Stomach (tissue), 9 donors: ENCODE results near the gene GPR37L1. TPM values are rescaled to one million over a fixed set of nuclear protein-coding genes. Genes with fewer than 3 reads are reported as not detected.
"Not testable (repeated sequence)": the region's sequence is repeated elsewhere in the genome, so short reads cannot be mapped to it uniquely, and the experiment has no call there.

Source experiments
- DNase-seq, 2 donors: peaks; one replicate each; pipeline versions ENCODE4 v3.0.0 to v3.0.0-alpha.2; 2013 to 2019
- H3K27ac ChIP-seq, 5 donors: fragments of 200-600 bp in 4 of 5; sonication (generic) in 4 of 5; one replicate each; pipeline ENCODE4 v1.5.1; 2013 to 2019; ENCODE audit warnings: mild to moderate bottlenecking in 1 of 5, moderate library complexity in 1 of 5
- H3K27me3 ChIP-seq, 3 donors: fragments of 200-600 bp; sonication (generic); one replicate each; pipeline ENCODE4 v1.5.1; 2017 to 2019; ENCODE audit warnings: mixed run types in 1 of 3
- H3K36me3 ChIP-seq, 4 donors: fragments of 200-600 bp; sonication (generic); 1 replicate in 3 of 4; 2 replicates in 1 of 4; pipeline ENCODE4 v1.5.1; 2016 to 2019
- H3K4me1 ChIP-seq, 4 donors: fragments of 200-600 bp; sonication (generic); one replicate each; pipeline ENCODE4 v1.5.1; 2016 to 2019
- H3K4me3 ChIP-seq, 4 donors: fragments of 200-600 bp; sonication (generic) in 3 of 4; one replicate each; pipeline ENCODE4 v1.5.1; 2016 to 2019; ENCODE audit warnings: mild to moderate bottlenecking in 1 of 4
- H3K9me3 ChIP-seq, 4 donors: fragments of 200-600 bp; sonication (generic); one replicate each; pipeline ENCODE4 v1.5.1; 2016 to 2019
- CTCF ChIP-seq, 7 experiments: fragments of 450-650 bp in 4 of 7; fragments of 200-600 bp in 3 of 7; sonication (generic) in 3 of 7; IDR thresholded peaks; one replicate each; pipeline ENCODE4 v1.5.1; 2016 to 2019; ENCODE audit warnings: antibody characterized with exemption in 7 of 7, control low read depth in 2 of 7, mild to moderate bottlenecking in 1 of 7
- EP300 ChIP-seq: sonication (generic); formaldehyde crosslinking; IDR thresholded peaks from one replicate; pipeline ENCODE4 v1.6.1; 2017; ENCODE audit warnings: antibody characterized with exemption
- POLR2A ChIP-seq, 4 donors: fragments of 450-650 bp; IDR thresholded peaks; one replicate each; pipeline ENCODE4 v1.6.1; 2016; ENCODE audit warnings: antibody characterized with exemption in 4 of 4, control low read depth in 2 of 4, mild to moderate bottlenecking in 1 of 4, moderate library complexity in 1 of 4
- POLR2AphosphoS5 ChIP-seq, 3 donors: sonication (generic); formaldehyde crosslinking; IDR thresholded peaks; one replicate each; pipeline ENCODE4 v1.6.1; 2016; ENCODE audit warnings: antibody characterized with exemption in 3 of 3
- WGBS, 5 donors: extraction: QIAGEN DNeasy Blood & Tissue Kit in 3 of 5; methylation state at CpG; one replicate each; pipeline versions ENCODE4 v1.1.5 to v1.1.7; 2013 to 2018; 5-methylcytosine and 5-hydroxymethylcytosine counted together
- intact Hi-C: fragments of 100-400 bp; cut with DNase I; formaldehyde crosslinking; loops from one replicate; pipeline ENCODE4 v1.15.1; 2023; ENCODE audit warnings: low total_unique reads
- polyA plus RNA-seq, 3 donors: library from polyadenylated mRNA; stranded (reverse); fragments of 200-250 nt; gene quantifications; one replicate each; pipeline ENCODE4 v1.2.3, GENCODE V29; 2013
- total RNA-seq, 5 donors: library from RNA; depleted of rRNA; stranded (reverse); fragments of >200 nt; gene quantifications; one replicate each; pipeline versions ENCODE4 v1.1.0 to v1.2.3, GENCODE V29; 2014 to 2016
- donor health status: healthy with polysubstance abuse.
- donor health status: Bipolar disorder and iron deficiency.
- donor health status: healthy.

The GPR37L1 gene
- total and polyA plus RNA-seq, 8 donors: under 0.01 to 2.0 (median 0.18) TPM; not detected in 3

GRCh38 chr1:202173993-202174392 is 51.3 kb downstream of the GPR37L1 start:
- H3K4me3 ChIP-seq: no peak overlapping the region
- H3K27me3 ChIP-seq: peaks cover 0 to 16% (median 0%) of the 10 kb centered on the region in 3 donors
- no peaks in the 10 kb centered on the region for H3K4me1 ChIP-seq
- DNase-seq: no peak
- no peaks in the 10 kb centered on the region for H3K36me3 ChIP-seq
- TF ChIP-seq POLR2AphosphoS5 (IDR thresholded peaks at IDR 0.05): no peak
- TF ChIP-seq POLR2A (IDR thresholded peaks at IDR 0.05): no peak
- TF ChIP-seq EP300: no peak
- no peak for TF ChIP-seq CTCF (IDR thresholded peaks at IDR 0.05)
- intact Hi-C loops: no loop called here
- no peaks in the 10 kb centered on the region for H3K9me3 ChIP-seq
- H3K27ac ChIP-seq: no peak overlapping the region
- 75 to 89% (median 82%) methylated on average over 7 of the region's 7 CpGs for WGBS, 5 donors

GRCh38 chr1:202176949-202177927 is 54.5 kb downstream of the GPR37L1 start:
- peaks cover 0 to 40% (median 0%) of the 10 kb centered on the region in 3 donors for H3K27me3 ChIP-seq
- H3K27ac ChIP-seq: no peak overlapping the region
- H3K9me3 ChIP-seq: no peaks in the 10 kb centered on the region
- intact Hi-C loops: no loop called here
- TF ChIP-seq POLR2A (IDR thresholded peaks at IDR 0.05) (no peak), EP300 (no peak), CTCF (IDR thresholded peaks at IDR 0.05) (no peak), POLR2AphosphoS5 (IDR thresholded peaks at IDR 0.05) (no peak)
- 87 to 90% (median 89%) methylated on average over 21 to 29 of the region's 29 CpGs for WGBS, 5 donors
- no peak overlapping the region for H3K4me3 ChIP-seq
- H3K4me1 ChIP-seq: no peaks in the 10 kb centered on the region
- DNase-seq: no peak
- no peaks in the 10 kb centered on the region for H3K36me3 ChIP-seq

- no peaks in the 10 kb centered on the region for H3K36me3 ChIP-seq
- TF ChIP-seq CTCF (IDR thresholded peaks at IDR 0.05) (no peak), POLR2AphosphoS5 (IDR thresholded peaks at IDR 0.05) (no peak), POLR2A (IDR thresholded peaks at IDR 0.05) (no peak), EP300 (no peak)
- 66 to 76% (median 72%) methylated on average over 14 to 19 of the region's 19 CpGs for WGBS, 5 donors
- intact Hi-C loops: no loop called here
- H3K27ac ChIP-seq: no peak overlapping the region
- no peaks in the 10 kb centered on the region for H3K9me3 ChIP-seq
- H3K4me1 ChIP-seq: peaks cover 0 to 7% (median 5%) of the 10 kb centered on the region in 4 donors
- no peak overlapping the region for H3K4me3 ChIP-seq
- no peak for DNase-seq
- peaks cover 0 to 62% (median 0%) of the 10 kb centered on the region in 3 donors for H3K27me3 ChIP-seq
These were observed 57.4 kb downstream of the GPR37L1 start for GRCh38 chr1:202179828-202180750.

- 63 to 78% (median 67%) methylated on average over 2 of the region's 2 CpGs for WGBS, 5 donors
- H3K36me3 ChIP-seq, H3K9me3 ChIP-seq, H3K4me1 ChIP-seq, H3K27ac ChIP-seq, intact Hi-C loops, DNase-seq, H3K4me3 ChIP-seq: not testable (repeated sequence)
- H3K27me3 ChIP-seq: peaks cover 0 to 69% (median 0%) of the 10 kb centered on the region in 3 donors
These were observed 58.0 kb downstream of the GPR37L1 start for GRCh38 chr1:202180751-202181139.
